ENCODE results near the gene FIGNL2. TPM values are rescaled to one million over a fixed set of nuclear protein-coding genes. Genes with fewer than 3 reads are reported as not detected.

The FIGNL2 gene
- under 1 TPM; 0.29 to 0.40 TPM for total RNA-seq

- no peak within 1 kb of the TSS for H3K27ac Mint-ChIP-seq
- peak within 1 kb of the TSS; percentile 25 for H3K4me3 Mint-ChIP-seq
- DNase-seq: no peak
- H3K36me3 Mint-ChIP-seq: no peaks in the 10 kb centered on the region
- peaks cover 22% of the 10 kb centered on the region for H3K4me1 Mint-ChIP-seq
- peaks cover 40% of the 10 kb centered on the region for H3K27me3 Mint-ChIP-seq
- no peaks in the 10 kb centered on the region for H3K9me3 Mint-ChIP-seq
Observed at GRCh38 chr12:51848326-51848727, at the start of gene FIGNL2. Gene FIGNL2, minus strand, starts transcription at chr12:51848718. Its CDS starts 26,305 bp downstream, at chr12:51822413.

GRCh38 chr12:51897181-51897580, 48.7 kb upstream of the FIGNL2 start:
- H3K4me3 Mint-ChIP-seq: no peak overlapping the region
- H3K36me3 Mint-ChIP-seq: no peaks in the 10 kb centered on the region
- H3K9me3 Mint-ChIP-seq: no peaks in the 10 kb centered on the region
- no peaks in the 10 kb centered on the region for H3K4me1 Mint-ChIP-seq
- no peak overlapping the region for H3K27ac Mint-ChIP-seq
- DNase-seq: no peak
- H3K27me3 Mint-ChIP-seq: no peaks in the 10 kb centered on the region

- Mint-ChIP-seq H3K27ac (no peak overlapping the region), H3K27me3 (no peaks in the 10 kb centered on the region), H3K4me3 (no peak overlapping the region), H3K36me3 (no peaks in the 10 kb centered on the region), H3K9me3 (no peaks in the 10 kb centered on the region), H3K4me1 (no peaks in the 10 kb centered on the region)
- no peak for DNase-seq
Observed at GRCh38 chr12:51896236-51896635, 47.7 kb upstream of the FIGNL2 start.

- no peak for DNase-seq
- Mint-ChIP-seq H3K4me1 (no peaks in the 10 kb centered on the region), H3K27ac (no peak overlapping the region), H3K4me3 (no peak overlapping the region), H3K27me3 (no peaks in the 10 kb centered on the region), H3K36me3 (no peaks in the 10 kb centered on the region), H3K9me3 (no peaks in the 10 kb centered on the region)
Observed at GRCh38 chr12:51895378-51896135, 47.0 kb upstream of the FIGNL2 start.

GRCh38 chr12:51893786-51894185, 45.3 kb upstream of the FIGNL2 start:
- Mint-ChIP-seq H3K27me3 (no peaks in the 10 kb centered on the region), H3K36me3 (no peaks in the 10 kb centered on the region), H3K9me3 (no peaks in the 10 kb centered on the region), H3K27ac (no peak overlapping the region), H3K4me1 (no peaks in the 10 kb centered on the region), H3K4me3 (no peak overlapping the region)
- no peak for DNase-seq

- no peak for DNase-seq
- H3K27ac Mint-ChIP-seq: no peak overlapping the region
- H3K4me1 Mint-ChIP-seq: no peaks in the 10 kb centered on the region
- H3K4me3 Mint-ChIP-seq: no peak overlapping the region
- no peaks in the 10 kb centered on the region for H3K27me3 Mint-ChIP-seq
- H3K36me3 Mint-ChIP-seq: no peaks in the 10 kb centered on the region
- no peaks in the 10 kb centered on the region for H3K9me3 Mint-ChIP-seq
Observed at GRCh38 chr12:51891843-51892242, 43.3 kb upstream of the FIGNL2 start.

GRCh38 chr12:51890511-51891171, 42.1 kb upstream of the FIGNL2 start:
- H3K4me3 Mint-ChIP-seq: no peak overlapping the region
- no peak for DNase-seq
- no peaks in the 10 kb centered on the region for H3K36me3 Mint-ChIP-seq
- H3K4me1 Mint-ChIP-seq: peaks cover 7% of the 10 kb centered on the region
- H3K27ac Mint-ChIP-seq: no peak overlapping the region
- no peaks in the 10 kb centered on the region for H3K9me3 Mint-ChIP-seq
- H3K27me3 Mint-ChIP-seq: no peaks in the 10 kb centered on the region

GRCh38 chr12:51890133-51890464, 41.6 kb upstream of the FIGNL2 start:
- no peak overlapping the region for H3K27ac Mint-ChIP-seq
- H3K4me1 Mint-ChIP-seq: peaks cover 9% of the 10 kb centered on the region
- no peak for DNase-seq
- no peak overlapping the region for H3K4me3 Mint-ChIP-seq
- no peaks in the 10 kb centered on the region for H3K27me3 Mint-ChIP-seq
- no peaks in the 10 kb centered on the region for H3K36me3 Mint-ChIP-seq
- H3K9me3 Mint-ChIP-seq: peaks cover 2% of the 10 kb centered on the region

GRCh38 chr12:51889216-51890132, 41.0 kb upstream of the FIGNL2 start:
- H3K4me1 Mint-ChIP-seq: peaks cover 9% of the 10 kb centered on the region
- H3K4me3 Mint-ChIP-seq: no peak overlapping the region

GRCh38 chr12:51888316-51889215, 40.0 kb upstream of the FIGNL2 start:
- Mint-ChIP-seq H3K36me3 (no peaks in the 10 kb centered on the region), H3K9me3 (peaks cover 7% of the 10 kb centered on the region), H3K4me3 (no peak overlapping the region), H3K27ac (no peak overlapping the region), H3K4me1 (peaks cover 9% of the 10 kb centered on the region), H3K27me3 (no peaks in the 10 kb centered on the region)
- DNase-seq: no peak

More at GRCh38 chr12:51889216-51890132, 41.0 kb upstream of the FIGNL2 start:
- H3K27me3 Mint-ChIP-seq: no peaks in the 10 kb centered on the region
- DNase-seq: no peak
- peaks cover 7% of the 10 kb centered on the region for H3K9me3 Mint-ChIP-seq
- no peaks in the 10 kb centered on the region for H3K36me3 Mint-ChIP-seq
- H3K27ac Mint-ChIP-seq: no peak overlapping the region

- H3K27ac Mint-ChIP-seq: no peak within 1 kb of the TSS
- no peaks in the 10 kb centered on the region for H3K36me3 Mint-ChIP-seq
Observed at GRCh38 chr12:51887476-51888315, 39.2 kb upstream of the FIGNL2 start, which contains the start of gene ANKRD33. Gene ANKRD33, plus strand, starts transcription at chr12:51888103. Its CDS starts 84 bp downstream, at chr12:51888187.

GRCh38 chr12:51886021-51886710, 37.6 kb upstream of the FIGNL2 start:
- DNase-seq: peak; percentile 28
- Mint-ChIP-seq H3K9me3 (peaks cover 7% of the 10 kb centered on the region), H3K27me3 (no peaks in the 10 kb centered on the region), H3K36me3 (no peaks in the 10 kb centered on the region), H3K4me3 (peak overlapping the region; percentile 10), H3K27ac (peak overlapping the region; percentile 84), H3K4me1 (peaks cover 9% of the 10 kb centered on the region)

More at GRCh38 chr12:51887476-51888315, 39.2 kb upstream of the FIGNL2 start, which contains the start of gene ANKRD33:
- H3K4me3 Mint-ChIP-seq: no peak within 1 kb of the TSS
- H3K9me3 Mint-ChIP-seq: peaks cover 7% of the 10 kb centered on the region
- H3K27me3 Mint-ChIP-seq: no peaks in the 10 kb centered on the region
- peak; percentile 18 for DNase-seq
- peaks cover 9% of the 10 kb centered on the region for H3K4me1 Mint-ChIP-seq
